ENCODE measurements around the gene PLXNA1.

GRCh38 chr3:126974756-126975155, 8.2 kb upstream of the PLXNA1 start:
- TF ChIP-seq, protein P1, sequence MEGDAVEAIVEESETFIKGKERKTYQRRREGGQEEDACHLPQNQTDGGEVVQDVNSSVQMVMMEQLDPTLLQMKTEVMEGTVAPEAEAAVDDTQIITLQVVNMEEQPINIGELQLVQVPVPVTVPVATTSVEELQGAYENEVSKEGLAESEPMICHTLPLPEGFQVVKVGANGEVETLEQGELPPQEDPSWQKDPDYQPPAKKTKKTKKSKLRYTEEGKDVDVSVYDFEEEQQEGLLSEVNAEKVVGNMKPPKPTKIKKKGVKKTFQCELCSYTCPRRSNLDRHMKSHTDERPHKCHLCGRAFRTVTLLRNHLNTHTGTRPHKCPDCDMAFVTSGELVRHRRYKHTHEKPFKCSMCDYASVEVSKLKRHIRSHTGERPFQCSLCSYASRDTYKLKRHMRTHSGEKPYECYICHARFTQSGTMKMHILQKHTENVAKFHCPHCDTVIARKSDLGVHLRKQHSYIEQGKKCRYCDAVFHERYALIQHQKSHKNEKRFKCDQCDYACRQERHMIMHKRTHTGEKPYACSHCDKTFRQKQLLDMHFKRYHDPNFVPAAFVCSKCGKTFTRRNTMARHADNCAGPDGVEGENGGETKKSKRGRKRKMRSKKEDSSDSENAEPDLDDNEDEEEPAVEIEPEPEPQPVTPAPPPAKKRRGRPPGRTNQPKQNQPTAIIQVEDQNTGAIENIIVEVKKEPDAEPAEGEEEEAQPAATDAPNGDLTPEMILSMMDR (IDR thresholded peaks at IDR 0.05), result no peak
- TF ChIP-seq POLR2AphosphoS5 (IDR thresholded peaks at IDR 0.05), result no peak
- TF ChIP-seq POLR2A (IDR thresholded peaks at IDR 0.05), result no peak
- no peak for TF ChIP-seq EP300 (IDR thresholded peaks at IDR 0.05; ENCODE audit: low read depth)

Data from transverse colon (tissue), 4 donors.